ENCODE data around the gene QRICH2. TPM values are rescaled to one million over a fixed set of nuclear protein-coding genes. Genes with fewer than 3 reads are reported as not detected.
"Not testable (repeated sequence)": the region's sequence is repeated elsewhere in the genome, so short reads cannot be mapped to it uniquely, and the experiment has no call there.

Gene QRICH2
- total and polyA plus RNA-seq, 10 of the 15 experiments (the other 5 are each of a cell fraction or from before 2014, with no cell fraction given), result 0.04 to 0.72 (median 0.25) TPM

- no peak for TF ChIP-seq MYC (IDR thresholded peaks at IDR 0.05; ENCODE audit: insufficient read depth, insufficient read length, insufficient replicate concordance, low read length, severe bottlenecking)
- TF ChIP-seq SMAD1 (IDR thresholded peaks at IDR 0.05; ENCODE audit: low read depth, partially characterized antibody), result peak; percentile 87
Measured at GRCh38 chr17:76268015-76268749, 39.9 kb downstream of the QRICH2 start (continued).

DNA sequence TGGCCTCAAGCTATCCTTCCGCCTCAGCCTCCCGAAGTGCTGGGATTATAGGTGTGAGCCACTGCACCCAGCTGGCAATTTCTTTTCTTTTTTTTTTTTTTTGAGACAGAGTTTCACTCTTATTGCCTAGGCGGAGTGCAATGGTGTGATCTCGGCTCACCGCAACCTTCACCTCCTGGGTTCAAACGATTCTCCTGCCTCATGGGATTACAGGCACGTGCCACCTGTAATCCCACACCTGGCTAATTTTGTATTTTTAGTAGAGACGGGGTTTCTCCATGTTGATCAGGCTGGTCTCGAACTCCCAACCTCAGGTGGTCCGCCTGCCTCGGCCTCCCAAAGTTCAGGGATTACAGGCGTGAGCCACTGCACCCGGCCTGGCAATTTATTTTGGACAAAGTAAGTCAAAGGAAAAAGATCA lies 40.5 kb downstream of the QRICH2 start:
- FAIRE-seq; H4K20me1 ChIP-seq (ENCODE audit: control insufficient read depth, insufficient read depth); BruUV-seq (replicated peaks); ATAC-seq; DNase-seq (ENCODE audit: low read depth, low spot score); H3K36me3 ChIP-seq (ENCODE audit: control insufficient read depth in 2 of 2, insufficient read depth in 2 of 2, low read length in 1 of 2); H3K9me3 ChIP-seq (replicated peaks; ENCODE audit: control insufficient read depth, insufficient read depth, low read length); H3K27me3 ChIP-seq (replicated peaks in 1 of 2; ENCODE audit: control insufficient read depth in 2 of 2, insufficient read depth in 2 of 2, low read length in 1 of 2); H2AFZ ChIP-seq (ENCODE audit: control insufficient read depth, low read depth, low read length): not testable (repeated sequence)
- Histone ChIP-seq H3K4me2 (ENCODE audit: control insufficient read depth, insufficient read depth) (peak overlapping the region; percentile 99), H3K4me1 (ENCODE audit: control insufficient read depth, insufficient read depth, low read length) (peaks cover 49% of the 10 kb centered on the region), H3K79me2 (ENCODE audit: control insufficient read depth, insufficient read depth, low read length) (peaks cover 71% of the 10 kb centered on the region), H3K27ac (ENCODE audit: control insufficient read depth, insufficient read depth) (peak overlapping the region; percentile 99), H3K4me3 (peak overlapping the region; percentile 84), H3K9ac (ENCODE audit: control insufficient read depth, insufficient read depth, low read length) (peak overlapping the region; percentile 93)
- TF ChIP-seq, protein P1, sequence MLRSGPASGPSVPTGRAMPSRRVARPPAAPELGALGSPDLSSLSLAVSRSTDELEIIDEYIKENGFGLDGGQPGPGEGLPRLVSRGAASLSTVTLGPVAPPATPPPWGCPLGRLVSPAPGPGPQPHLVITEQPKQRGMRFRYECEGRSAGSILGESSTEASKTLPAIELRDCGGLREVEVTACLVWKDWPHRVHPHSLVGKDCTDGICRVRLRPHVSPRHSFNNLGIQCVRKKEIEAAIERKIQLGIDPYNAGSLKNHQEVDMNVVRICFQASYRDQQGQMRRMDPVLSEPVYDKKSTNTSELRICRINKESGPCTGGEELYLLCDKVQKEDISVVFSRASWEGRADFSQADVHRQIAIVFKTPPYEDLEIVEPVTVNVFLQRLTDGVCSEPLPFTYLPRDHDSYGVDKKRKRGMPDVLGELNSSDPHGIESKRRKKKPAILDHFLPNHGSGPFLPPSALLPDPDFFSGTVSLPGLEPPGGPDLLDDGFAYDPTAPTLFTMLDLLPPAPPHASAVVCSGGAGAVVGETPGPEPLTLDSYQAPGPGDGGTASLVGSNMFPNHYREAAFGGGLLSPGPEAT (IDR thresholded peaks at IDR 0.05; ENCODE audit: low read depth), result 0 out of 2 replicates have a peak, but pooled peaks have one; percentile 63
- TF ChIP-seq TARDBP (IDR thresholded peaks at IDR 0.05; ENCODE audit: borderline replicate concordance) (0 out of 2 replicates have a peak, but pooled peaks have one; percentile 37), NR2F1 (conservative IDR thresholded peaks at IDR 0.05) (peak; percentile 54), MEF2B (IDR thresholded peaks at IDR 0.05; ENCODE audit: partially characterized antibody, poor library complexity, severe bottlenecking) (peak; percentile 77), NBN (IDR thresholded peaks at IDR 0.05) (peak; percentile 62; the same call in 1 of the 2 replicates), IKZF2 (IDR thresholded peaks at IDR 0.05) (peak in 1 of 2 experiments; percentile 59; a peak in 1 of 4 replicates), EP300 (IDR thresholded peaks at IDR 0.05; ENCODE audit: borderline replicate concordance in 1 of 2, control insufficient read depth in 1 of 2, low read depth in 2 of 2, low read length in 2 of 2) (0 out of 4 replicates have a peak, but pooled peaks of 1 of the 2 experiments have one; percentile 18), BHLHE40 (IDR thresholded peaks at IDR 0.05; ENCODE audit: borderline replicate concordance in 1 of 2, low read depth in 2 of 2, low read length in 1 of 2) (peak; percentile 84 to 96), RAD51 (IDR thresholded peaks at IDR 0.05) (peak; percentile 52), CREM (IDR thresholded peaks at IDR 0.05; ENCODE audit: low read depth) (0 out of 2 replicates have a peak, but pooled peaks have one; percentile 12), HDAC6 (IDR thresholded peaks at IDR 0.05; ENCODE audit: unreplicated experiment) (peak; percentile 48)
- TF ChIP-seq, protein P2, sequence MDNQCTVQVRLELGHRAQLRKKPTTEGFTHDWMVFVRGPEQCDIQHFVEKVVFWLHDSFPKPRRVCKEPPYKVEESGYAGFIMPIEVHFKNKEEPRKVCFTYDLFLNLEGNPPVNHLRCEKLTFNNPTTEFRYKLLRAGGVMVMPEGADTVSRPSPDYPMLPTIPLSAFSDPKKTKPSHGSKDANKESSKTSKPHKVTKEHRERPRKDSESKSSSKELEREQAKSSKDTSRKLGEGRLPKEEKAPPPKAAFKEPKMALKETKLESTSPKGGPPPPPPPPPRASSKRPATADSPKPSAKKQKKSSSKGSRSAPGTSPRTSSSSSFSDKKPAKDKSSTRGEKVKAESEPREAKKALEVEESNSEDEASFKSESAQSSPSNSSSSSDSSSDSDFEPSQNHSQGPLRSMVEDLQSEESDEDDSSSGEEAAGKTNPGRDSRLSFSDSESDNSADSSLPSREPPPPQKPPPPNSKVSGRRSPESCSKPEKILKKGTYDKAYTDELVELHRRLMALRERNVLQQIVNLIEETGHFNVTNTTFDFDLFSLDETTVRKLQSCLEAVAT (IDR thresholded peaks at IDR 0.05), result 0 out of 2 replicates have a peak, but pooled peaks have one; percentile 76
- POLR2A ChIA-PET, result interaction anchor here (0.6 to 17.9 kb wide), 5 partner anchors 19 to 331 kb away, joined by 3 to 427 read pairs (median 9); partner anchors contain the start of gene RNF157
- RAD21 ChIA-PET (ENCODE audit: unreplicated experiment), result interaction anchor here (0.6 to 18.5 kb wide), 10 partner anchors 8 to 144 kb away, joined by 3 to 419 read pairs (median 8); no protein-coding TSS in a partner anchor
- intact Hi-C loops (cut with micrococcal nuclease; ENCODE audit: unreplicated experiment), result loop anchor here (5.0 to 10.0 kb wide), 2 partner anchors 35 to 483 kb away; partner anchors contain the start of gene UNK
- in situ Hi-C loops (cut with MboI), result loop anchor here (25.0 kb wide), 2 partner anchors 1195 to 1895 kb away; partner anchors contain the start of gene SYNGR2
- SMC1A ChIA-PET (ENCODE audit: uncharacterized antibody, unreplicated experiment), result interaction anchor here (0.9 to 10.2 kb wide), 11 partner anchors 11 to 146 kb away, joined by 3 to 152 read pairs (median 14); no protein-coding TSS in a partner anchor
- CTCF ChIA-PET, result interaction anchor here (1.0 to 10.6 kb wide), 6 partner anchors 12 to 144 kb away, joined by 3 to 160 read pairs (median 8); no protein-coding TSS in a partner anchor
- WGBS (ENCODE audit: insufficient coverage, insufficient replicate concordance, low lambda C conversion rate, missing lambda C conversion rate), result 0% methylated on average over 13 of the region's 13 CpGs
